IMR-90 (cell line): ENCODE results near the gene IRF6. TPM values are rescaled to one million over a fixed set of nuclear protein-coding genes. Genes with fewer than 3 reads are reported as not detected.

Experiments used
- ATAC-seq: fragments of 200-7000 bp; cut with Tn5 transposase; 2 replicates; pipeline ENCODE4 v1.9.1; 2020; ENCODE audit warnings: low read depth, mild to moderate bottlenecking, moderate library complexity
- BruUV-seq: library from RNA; stranded (reverse); fragments of 400-500 nt; replicated peaks from 2 replicates; lab custom pipeline; 2021; lab: Mats Ljungman, UMichigan
- CTCF ChIA-PET: fragments of 300-600 bp; formaldehyde crosslinking; extraction: SDS; loops from one replicate; lab custom pipeline; 2021; ENCODE audit warnings: antibody characterized with exemption; lab: Yijun Ruan, JAX
- POLR2A ChIA-PET: fragments of 300-600 bp; sonication (Branson Sonifier 250); formaldehyde crosslinking; loops from one replicate; lab custom pipeline; 2022; ENCODE audit warnings: antibody characterized with exemption; ENCODE audit not compliant: unreplicated experiment; lab: Charles Lee
- DNase-seq: peaks from one replicate; pipeline ENCODE4 v3.0.0; 2013
- H2AFZ ChIP-seq: replicated peaks from 2 replicates; pipeline ENCODE3; 2013; ENCODE audit warnings: low read length, mild to moderate bottlenecking; ENCODE audit not compliant: poor library complexity
- H2AK5ac ChIP-seq: 2 replicates; pipeline ENCODE4 v1.6.1; 2013; ENCODE audit warnings: low read depth, low read length, inconsistent platforms
- H2AK9ac ChIP-seq: replicated peaks from 2 replicates; pipeline ENCODE3; 2013; ENCODE audit warnings: mild to moderate bottlenecking, low read depth, low read length, moderate library complexity; ENCODE audit not compliant: poor library complexity
- H2BK120ac ChIP-seq: 2 replicates; pipeline ENCODE4 v1.6.1; 2013; ENCODE audit warnings: low read depth, low read length, inconsistent platforms
- H2BK15ac ChIP-seq: 3 replicates; pipeline ENCODE4 v1.6.1; 2013; ENCODE audit warnings: low read depth, low read length, inconsistent platforms
- H2BK20ac ChIP-seq: 2 replicates; pipeline ENCODE4 v1.6.1; 2013; ENCODE audit warnings: low read depth, mild to moderate bottlenecking, inconsistent platforms, low read length, moderate library complexity
- H2BK5ac ChIP-seq: 2 replicates; pipeline ENCODE4 v1.6.1; 2013; ENCODE audit warnings: mild to moderate bottlenecking, low read depth, low read length, inconsistent platforms; ENCODE audit not compliant: poor library complexity, severe bottlenecking
- H3K14ac ChIP-seq: replicated peaks from 2 replicates; pipeline ENCODE4 v1.6.1; 2013; ENCODE audit warnings: low read depth, low read length, inconsistent platforms
- H3K18ac ChIP-seq: 2 replicates; pipeline ENCODE4 v1.6.1; 2013; ENCODE audit warnings: low read depth, low read length, control low read depth
- H3K23ac ChIP-seq: 2 replicates; pipeline ENCODE4 v1.6.1; 2013; ENCODE audit warnings: low read depth, low read length, inconsistent platforms
- H3K27ac ChIP-seq: 2 replicates; pipeline ENCODE4 v1.5.1; 2013; ENCODE audit warnings: mild to moderate bottlenecking, control low read depth, low read length; ENCODE audit not compliant: insufficient read depth
- H3K27me3 ChIP-seq: 2 replicates; pipeline ENCODE4 v1.6.1; 2013; ENCODE audit warnings: low read length; ENCODE audit not compliant: control insufficient read depth, insufficient read depth
- H3K36me3 ChIP-seq: 2 replicates; pipeline ENCODE4 v1.6.1; 2013; ENCODE audit warnings: low read length, mixed read lengths; ENCODE audit not compliant: control insufficient read depth, insufficient read depth
- H3K4ac ChIP-seq: 2 replicates; pipeline ENCODE4 v1.6.1; 2013; ENCODE audit warnings: low read depth, low read length, inconsistent platforms
- H3K4me1 ChIP-seq: 2 replicates; pipeline ENCODE4 v1.6.1; 2013; ENCODE audit warnings: low read length, mixed read lengths; ENCODE audit not compliant: control insufficient read depth, insufficient read depth
- H3K4me2 ChIP-seq: 2 replicates; pipeline ENCODE4 v1.6.1; 2013; ENCODE audit warnings: low read depth, mild to moderate bottlenecking, control low read depth, low read length, moderate library complexity
- H3K4me3 ChIP-seq: 2 replicates; pipeline ENCODE4 v1.5.1; 2013; ENCODE audit warnings: low read depth, mild to moderate bottlenecking, control low read depth, low read length, moderate library complexity; ENCODE audit not compliant: insufficient read depth
- H3K56ac ChIP-seq: 2 replicates; pipeline ENCODE4 v1.6.1; 2013; ENCODE audit warnings: low read length, inconsistent platforms; ENCODE audit not compliant: insufficient read depth; ENCODE audit errors: extremely low read depth
- H3K79me1 ChIP-seq, 2 experiments: 2 replicates each; pipeline ENCODE4 v1.6.1; 2013; ENCODE audit warnings: low read length in 2 of 2, inconsistent platforms in 1 of 2, low read depth in 1 of 2
- H3K9ac ChIP-seq: 2 replicates; pipeline ENCODE4 v1.6.1; 2013; ENCODE audit warnings: low read depth, low read length, control low read depth
- H3K9me1 ChIP-seq: 2 replicates; pipeline ENCODE4 v1.6.1; 2013; ENCODE audit warnings: low read length, inconsistent platforms; ENCODE audit not compliant: insufficient read depth
- H3K9me3 ChIP-seq: 2 replicates; pipeline ENCODE4 v1.6.1; 2013; ENCODE audit warnings: low read length; ENCODE audit not compliant: control insufficient read depth, insufficient read depth
- H4K20me1 ChIP-seq: 2 replicates; pipeline ENCODE4 v1.6.1; 2013; ENCODE audit warnings: low read length, inconsistent platforms; ENCODE audit not compliant: insufficient read depth
- H4K5ac ChIP-seq: 2 replicates; pipeline ENCODE4 v1.6.1; 2013; ENCODE audit warnings: mild to moderate bottlenecking, low read depth, low read length, control low read depth
- H4K8ac ChIP-seq, 2 experiments: 2 replicates each; pipeline ENCODE4 v1.6.1; 2013; ENCODE audit warnings: low read depth in 2 of 2, low read length in 2 of 2, control low read depth in 1 of 2, inconsistent platforms in 1 of 2
- H4K91ac ChIP-seq: 2 replicates; pipeline ENCODE4 v1.6.1; 2013; ENCODE audit warnings: low read depth, low read length, inconsistent platforms; ENCODE audit not compliant: insufficient read depth
- CEBPB ChIP-seq: IDR thresholded peaks from 2 replicates; pipeline ENCODE4 v1.6.1; 2012; ENCODE audit warnings: low read depth, low read length, improper control_type of control experiment
- CHD1 ChIP-seq: IDR thresholded peaks from 2 replicates; pipeline ENCODE4 v1.6.1; 2012; ENCODE audit warnings: low read depth, low read length, improper control_type of control experiment
- CTCF ChIP-seq: conservative IDR thresholded peaks from 2 replicates; pipeline ENCODE4 v1.5.1; 2012; ENCODE audit warnings: mild to moderate bottlenecking, low read depth, low read length, improper control_type of control experiment
- RAD21 ChIP-seq: IDR thresholded peaks from 2 replicates; pipeline ENCODE4 v1.6.1; 2012; ENCODE audit warnings: low read length, improper control_type of control experiment
- RCOR1 ChIP-seq: IDR thresholded peaks from 2 replicates; pipeline ENCODE4 v1.6.1; 2012; ENCODE audit warnings: mild to moderate bottlenecking, low read length, improper control_type of control experiment; ENCODE audit not compliant: insufficient replicate concordance
- SMC3 ChIP-seq: fragments of 150-350 bp; IDR thresholded peaks from 2 replicates; pipeline ENCODE4 v1.6.1; 2016; ENCODE audit warnings: low read depth, mild to moderate bottlenecking, antibody characterized with exemption, low read length, moderate library complexity
- WGBS, 2 experiments: methylation state at CpG; one replicate each; pipeline versions ENCODE4 v1.1.5 to v1.1.7; 2013; ENCODE audit warnings: missing lambda C conversion rate in 2 of 2; ENCODE audit not compliant: insufficient read length in 1 of 2; ENCODE audit errors: extremely low coverage in 2 of 2; 5-methylcytosine and 5-hydroxymethylcytosine counted together
- dilution Hi-C: fragments of 300-500 bp; cut with HindIII; formaldehyde crosslinking; loops from one replicate; pipeline ENCODE4 v1.14.3; 2018; ENCODE audit warnings: low sequenced_read_pairs; ENCODE audit not compliant: unreplicated experiment
- in situ Hi-C: fragments of 300-500 bp; cut with MboI; formaldehyde crosslinking; loops from 3 replicates; pipeline ENCODE4 v1.14.3; 2019; ENCODE audit warnings: low sequenced_read_pairs, inconsistent platforms, mixed read lengths
- intact Hi-C: fragments of 100-400 bp; cut with micrococcal nuclease; formaldehyde crosslinking; loops from 2 replicates; pipeline ENCODE4 v1.10.0; 2022
- polyA plus RNA-seq, 3 experiments: library from polyadenylated mRNA; depleted of rRNA; stranded (reverse); fragments of >200 nt; gene quantifications; 2 replicates each; pipeline ENCODE4 v1.2.3, GENCODE V29; 2012; ENCODE audit warnings: low replicate concordance in 1 of 3
- total RNA-seq: library from RNA; depleted of rRNA; stranded (reverse); fragments of >200 nt; gene quantifications from 2 replicates; pipeline ENCODE4 v1.2.3, GENCODE V29; 2012
- TF ChIP-seq, protein P1 (sequence below): fragments of 150-350 bp; IDR thresholded peaks from 2 replicates; pipeline ENCODE4 v1.6.1; 2016; ENCODE audit warnings: low read depth, mild to moderate bottlenecking, low read length, moderate library complexity, borderline replicate concordance

IRF6 gene
- total and polyA plus RNA-seq, 2 of the 4 experiments (the other 2 are of a cell fraction) = 1.2 to 2.9 TPM

DNA sequence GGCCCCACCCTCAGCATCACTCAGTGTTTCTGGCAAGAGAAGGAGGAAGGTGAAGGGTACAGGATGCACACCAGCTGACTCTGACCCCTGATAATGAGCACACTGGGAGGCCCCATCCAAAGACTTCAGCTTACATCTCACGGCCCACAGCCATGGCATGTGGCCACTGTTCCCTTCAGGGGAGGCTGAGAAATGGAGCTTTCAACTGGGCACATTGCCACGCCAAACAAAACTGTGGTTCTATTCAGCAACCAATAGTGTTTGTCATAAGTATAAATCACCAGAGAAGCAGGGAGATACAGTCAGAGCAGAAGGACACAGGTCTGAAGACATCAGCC lies 62.8 kb downstream of the IRF6 start:
- Histone ChIP-seq H3K9me1 (0 out of 2 replicates have a peak, but pooled peaks cover 10% of the 10 kb centered on the region), H2AFZ (peak overlapping the region; percentile 73), H4K5ac (no peak overlapping the region), H2BK20ac (no peak overlapping the region), H4K91ac (no peak overlapping the region), H3K79me1 (no peaks in the 10 kb centered on the region), H3K4ac (no peak overlapping the region), H3K23ac (no peak overlapping the region), H3K4me1 (peaks cover 5% of the 10 kb centered on the region; the same call in 1 of the 2 replicates), H3K56ac (no peak overlapping the region), H3K4me2 (no peak overlapping the region; the same call in 1 of the 2 replicates), H3K9ac (no peak overlapping the region), H4K20me1 (no peaks in the 10 kb centered on the region), H3K14ac (no peak overlapping the region), H2BK15ac (no peak overlapping the region), H2AK9ac (peak overlapping the region; percentile 34), H3K9me3 (no peaks in the 10 kb centered on the region), H3K27ac (peak overlapping the region; percentile 40; the same call in 1 of the 2 replicates), H3K36me3 (no peaks in the 10 kb centered on the region), H2BK120ac (no peak overlapping the region), H4K8ac (no peak overlapping the region), H2BK5ac (no peak overlapping the region), H3K27me3 (no peaks in the 10 kb centered on the region), H3K18ac (no peak overlapping the region), H3K4me3 (no peak overlapping the region), H2AK5ac (0 out of 2 replicates have a peak overlapping the region, but pooled peaks have one; percentile 7)
- no TSS peak for BruUV-seq
- TF ChIP-seq RCOR1 (no peak), CHD1 (no peak), CEBPB (no peak), CTCF (no peak), SMC3 (no peak), RAD21 (no peak)
- TF ChIP-seq, protein P1, sequence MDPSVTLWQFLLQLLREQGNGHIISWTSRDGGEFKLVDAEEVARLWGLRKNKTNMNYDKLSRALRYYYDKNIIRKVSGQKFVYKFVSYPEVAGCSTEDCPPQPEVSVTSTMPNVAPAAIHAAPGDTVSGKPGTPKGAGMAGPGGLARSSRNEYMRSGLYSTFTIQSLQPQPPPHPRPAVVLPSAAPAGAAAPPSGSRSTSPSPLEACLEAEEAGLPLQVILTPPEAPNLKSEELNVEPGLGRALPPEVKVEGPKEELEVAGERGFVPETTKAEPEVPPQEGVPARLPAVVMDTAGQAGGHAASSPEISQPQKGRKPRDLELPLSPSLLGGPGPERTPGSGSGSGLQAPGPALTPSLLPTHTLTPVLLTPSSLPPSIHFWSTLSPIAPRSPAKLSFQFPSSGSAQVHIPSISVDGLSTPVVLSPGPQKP = no peak
- CTCF ChIA-PET = no interaction called here
- WGBS, 2 experiments = no CpG with 5 or more reads among the region's 2 CpGs
- intact Hi-C loops = loop anchor here (1.0 kb wide), 1 partner anchor 162 kb away; no protein-coding TSS in a partner anchor
- DNase-seq (peak; percentile 80), ATAC-seq (peak; percentile 18; the same call in 1 of the 2 replicates)
- POLR2A ChIA-PET = no interaction called here
- in situ Hi-C loops = no loop called here
- dilution Hi-C loops = no loop called here
